Cerebellar nuclear complex (tissue), 1 donor: Measurements from ENCODE around the gene CD96.
"Not testable (repeated sequence)": the region's sequence is repeated elsewhere in the genome, so short reads cannot be mapped to it uniquely, and the experiment has no call there.

Source experiments
- DNase-seq, 2 experiments: peaks; one replicate each; lab custom pipeline; 2025; lab: John Stamatoyannopoulos, UW

Gene CD96

GRCh38 chr3:111541911-111542483 is at the start of gene CD96:
CD96 (plus strand) TSS chr3:111542197; CDS start chr3:111542249, 52 bp downstream.
- DNase-seq: no peak

- DNase-seq: no peak
Measured at GRCh38 chr3:111493276-111493675, 48.7 kb upstream of the CD96 start.

GRCh38 chr3:111496894-111497559 is 45.0 kb upstream of the CD96 start:
- no peak for DNase-seq

- DNase-seq: no peak
Measured at GRCh38 chr3:111498022-111498421, 44.0 kb upstream of the CD96 start.

- no peak for DNase-seq
Measured at GRCh38 chr3:111506435-111506834, 35.6 kb upstream of the CD96 start.

GRCh38 chr3:111509308-111509707 is 32.7 kb upstream of the CD96 start:
- no peak for DNase-seq

GRCh38 chr3:111517801-111518200 is 24.2 kb upstream of the CD96 start:
- DNase-seq: no peak

GRCh38 chr3:111519178-111519855 is 22.7 kb upstream of the CD96 start:
- no peak for DNase-seq

GRCh38 chr3:111521891-111522290 is 20.1 kb upstream of the CD96 start:
- DNase-seq: no peak

- not testable (repeated sequence) for DNase-seq
Measured at GRCh38 chr3:111524486-111524885, 17.5 kb upstream of the CD96 start.

- DNase-seq: no peak
Measured at GRCh38 chr3:111531446-111531845, 10.6 kb upstream of the CD96 start.

GRCh38 chr3:111534701-111535100 is 7.3 kb upstream of the CD96 start:
- DNase-seq: no peak

GRCh38 chr3:111538111-111538510 is 3.9 kb upstream of the CD96 start:
- no peak for DNase-seq

GRCh38 chr3:111538681-111539083 is 3.3 kb upstream of the CD96 start:
- DNase-seq: no peak

- DNase-seq: no peak
Measured at GRCh38 chr3:111539351-111540331, 2.4 kb upstream of the CD96 start.

- DNase-seq: no peak
Measured at GRCh38 chr3:111541391-111541790, 606 bp upstream of the CD96 start.

- DNase-seq: no peak
Measured at GRCh38 chr3:111542611-111543300, 759 bp downstream of the CD96 start.

GRCh38 chr3:111545349-111545748 is 3.4 kb downstream of the CD96 start:
- no peak for DNase-seq

- no peak for DNase-seq
Measured at GRCh38 chr3:111547631-111548030, 5.6 kb downstream of the CD96 start.

GRCh38 chr3:111548092-111548491 is 6.1 kb downstream of the CD96 start:
- no peak for DNase-seq

- DNase-seq: no peak
Measured at GRCh38 chr3:111548756-111549155, 6.8 kb downstream of the CD96 start.

- DNase-seq: not testable (repeated sequence)
Measured at GRCh38 chr3:111561902-111562301, 19.9 kb downstream of the CD96 start.
